AG04449 (cell line): ENCODE data around the gene NAALADL1.

Experiments used
- CTCF ChIA-PET: fragments of 350-600 bp; formaldehyde crosslinking; extraction: SDS; loops from one replicate; lab custom pipeline; 2021; ENCODE audit warnings: antibody characterized with exemption; lab: Yijun Ruan, JAX
- POLR2A ChIA-PET: fragments of 400-600, 350-600 bp; formaldehyde crosslinking; extraction: SDS; loops from one replicate; lab custom pipeline; 2020; ENCODE audit warnings: antibody characterized with exemption, inconsistent platforms; lab: Yijun Ruan, JAX
- DNase-seq: peaks from one replicate; pipeline ENCODE4 v3.0.0-alpha.2; 2010; ENCODE audit warnings: low read depth, low spot score
- H3K4me3 ChIP-seq: 2 replicates; pipeline ENCODE4 v1.5.1; 2011; ENCODE audit warnings: low read depth, mild to moderate bottlenecking, control low read depth, low read length
- TF ChIP-seq, protein P1 (sequence below): IDR thresholded peaks from one replicate; pipeline ENCODE4 v1.5.1; 2011; ENCODE audit warnings: mild to moderate bottlenecking, moderate library complexity, low read length, control low read depth, inconsistent platforms; ENCODE audit not compliant: insufficient read depth; ENCODE audit errors: missing control alignments

NAALADL1 gene

DNA sequence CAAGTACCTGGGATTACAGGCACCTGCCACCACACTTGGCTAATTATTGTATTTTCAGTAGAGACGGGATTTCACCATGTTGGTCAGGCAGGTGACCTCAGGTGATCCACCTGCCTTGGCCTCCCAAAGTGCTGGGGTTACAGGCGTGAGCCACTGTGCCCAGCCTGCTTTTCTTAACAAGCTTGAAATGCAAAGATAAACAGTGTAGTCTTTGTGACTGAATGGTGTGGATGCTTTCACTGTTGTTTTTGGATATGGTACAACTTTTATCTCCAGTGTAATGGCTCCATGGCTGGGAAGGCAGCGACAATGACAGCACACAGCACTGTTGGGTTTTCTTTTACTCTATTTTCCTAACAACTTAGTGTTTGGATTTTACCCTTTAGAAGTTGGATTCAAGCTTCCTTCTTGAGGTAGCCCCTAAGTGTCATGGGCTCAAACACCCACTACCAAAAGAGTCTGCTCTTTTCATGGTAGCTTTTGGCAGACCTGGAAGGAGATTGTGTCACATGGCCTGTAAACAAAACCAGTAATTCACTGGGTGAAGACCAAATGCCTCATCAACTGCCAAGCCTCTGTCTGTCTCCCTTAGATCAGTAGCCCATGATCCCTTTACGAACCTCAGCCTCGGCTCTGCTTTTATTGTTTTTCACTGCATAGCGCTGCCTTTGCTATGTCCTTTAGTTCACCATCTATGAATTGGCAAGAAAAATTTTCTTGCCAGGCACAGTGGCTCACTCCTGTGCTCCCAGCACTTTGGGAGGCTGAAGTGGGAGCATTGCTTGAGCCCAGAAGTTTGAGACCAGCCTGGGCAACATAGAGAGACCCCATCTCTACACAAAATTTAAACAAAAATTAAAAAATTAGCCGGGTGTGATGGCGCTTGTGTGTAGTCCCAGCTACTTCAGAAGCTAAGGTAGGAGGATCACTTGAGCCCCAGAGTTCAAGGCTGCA lies 44.1 kb upstream of the NAALADL1 start:
- TF ChIP-seq, protein P1, sequence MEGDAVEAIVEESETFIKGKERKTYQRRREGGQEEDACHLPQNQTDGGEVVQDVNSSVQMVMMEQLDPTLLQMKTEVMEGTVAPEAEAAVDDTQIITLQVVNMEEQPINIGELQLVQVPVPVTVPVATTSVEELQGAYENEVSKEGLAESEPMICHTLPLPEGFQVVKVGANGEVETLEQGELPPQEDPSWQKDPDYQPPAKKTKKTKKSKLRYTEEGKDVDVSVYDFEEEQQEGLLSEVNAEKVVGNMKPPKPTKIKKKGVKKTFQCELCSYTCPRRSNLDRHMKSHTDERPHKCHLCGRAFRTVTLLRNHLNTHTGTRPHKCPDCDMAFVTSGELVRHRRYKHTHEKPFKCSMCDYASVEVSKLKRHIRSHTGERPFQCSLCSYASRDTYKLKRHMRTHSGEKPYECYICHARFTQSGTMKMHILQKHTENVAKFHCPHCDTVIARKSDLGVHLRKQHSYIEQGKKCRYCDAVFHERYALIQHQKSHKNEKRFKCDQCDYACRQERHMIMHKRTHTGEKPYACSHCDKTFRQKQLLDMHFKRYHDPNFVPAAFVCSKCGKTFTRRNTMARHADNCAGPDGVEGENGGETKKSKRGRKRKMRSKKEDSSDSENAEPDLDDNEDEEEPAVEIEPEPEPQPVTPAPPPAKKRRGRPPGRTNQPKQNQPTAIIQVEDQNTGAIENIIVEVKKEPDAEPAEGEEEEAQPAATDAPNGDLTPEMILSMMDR, result no peak
- no peak overlapping the region for H3K4me3 ChIP-seq
- no peak for DNase-seq
- ChIA-PET POLR2A (interaction anchor here (0.6 to 1.0 kb wide), 3 partner anchors 8 to 16 kb away, joined by 3 to 4 read pairs (median 3); no protein-coding TSS in a partner anchor), CTCF (interaction anchor here (0.9 to 4.8 kb wide), 9 partner anchors 9 to 88 kb away, joined by 3 to 51 read pairs (median 5); partner anchors contain the start of genes ARL2, TM7SF2 and ZNHIT2)

DNA sequence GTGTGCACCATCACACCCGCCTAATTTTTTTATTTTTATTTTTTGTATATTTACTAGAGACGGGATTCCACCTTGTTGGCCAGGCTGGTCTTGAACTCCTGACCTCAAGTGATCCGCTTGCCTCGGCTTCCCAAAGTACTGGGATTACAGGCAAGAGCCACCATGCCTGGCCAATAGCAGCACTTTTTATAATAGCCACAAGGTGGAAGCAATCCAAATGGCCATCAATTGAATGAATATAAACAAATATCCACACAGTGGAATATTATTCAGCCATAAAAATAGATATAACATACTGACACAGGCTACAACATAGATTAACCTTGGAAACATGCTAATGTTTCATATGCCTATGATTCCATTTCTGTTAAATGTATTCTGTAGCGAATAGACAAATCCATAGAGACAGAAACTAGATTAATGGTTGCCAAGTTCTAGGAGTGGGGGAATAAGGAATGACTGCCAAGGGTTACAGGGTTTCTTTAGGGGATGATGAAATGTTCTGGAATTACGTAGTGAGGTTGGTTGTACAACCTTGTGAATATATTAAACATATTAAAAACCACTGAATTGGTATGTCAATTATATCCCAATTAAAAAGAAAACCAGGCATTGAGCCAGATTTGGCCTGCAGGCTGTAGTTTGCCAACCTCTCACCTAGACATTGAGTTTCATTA lies 42.5 kb upstream of the NAALADL1 start:
- ChIA-PET POLR2A (no interaction called here), CTCF (interaction anchor here (1.8 to 7.7 kb wide), 3 partner anchors 10 to 87 kb away, joined by 6 to 169 read pairs (median 51); partner anchors contain the start of genes ARL2 and TM7SF2)
- DNase-seq, result no peak
- TF ChIP-seq, protein P1, result no peak
- no peak overlapping the region for H3K4me3 ChIP-seq

DNA sequence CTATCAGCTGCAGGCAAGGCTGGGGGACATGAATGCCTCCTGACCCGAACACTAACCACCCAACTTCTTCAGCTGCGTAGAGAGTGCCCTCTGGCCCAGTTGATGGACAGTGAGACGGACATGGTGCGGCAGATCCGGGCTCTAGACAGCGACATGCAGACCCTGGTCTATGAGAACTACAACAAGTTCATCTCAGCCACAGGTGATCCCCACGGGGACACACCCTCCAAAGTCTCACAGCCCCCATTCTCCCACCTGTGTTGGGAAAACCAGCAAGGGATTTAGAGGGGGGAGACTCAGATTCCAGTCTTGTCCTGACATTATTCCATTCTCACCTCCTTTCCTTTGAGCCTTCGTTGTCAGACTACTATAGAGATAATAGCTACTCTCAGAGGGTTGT lies 38.6 kb upstream of the NAALADL1 start:
- TF ChIP-seq, protein P1, result no peak
- CTCF ChIA-PET, result interaction anchor here (1.5 to 7.7 kb wide), 5 partner anchors 14 to 85 kb away, joined by 5 to 169 read pairs (median 7); partner anchors contain the start of genes ARL2, TM7SF2 and ZNHIT2

DNA sequence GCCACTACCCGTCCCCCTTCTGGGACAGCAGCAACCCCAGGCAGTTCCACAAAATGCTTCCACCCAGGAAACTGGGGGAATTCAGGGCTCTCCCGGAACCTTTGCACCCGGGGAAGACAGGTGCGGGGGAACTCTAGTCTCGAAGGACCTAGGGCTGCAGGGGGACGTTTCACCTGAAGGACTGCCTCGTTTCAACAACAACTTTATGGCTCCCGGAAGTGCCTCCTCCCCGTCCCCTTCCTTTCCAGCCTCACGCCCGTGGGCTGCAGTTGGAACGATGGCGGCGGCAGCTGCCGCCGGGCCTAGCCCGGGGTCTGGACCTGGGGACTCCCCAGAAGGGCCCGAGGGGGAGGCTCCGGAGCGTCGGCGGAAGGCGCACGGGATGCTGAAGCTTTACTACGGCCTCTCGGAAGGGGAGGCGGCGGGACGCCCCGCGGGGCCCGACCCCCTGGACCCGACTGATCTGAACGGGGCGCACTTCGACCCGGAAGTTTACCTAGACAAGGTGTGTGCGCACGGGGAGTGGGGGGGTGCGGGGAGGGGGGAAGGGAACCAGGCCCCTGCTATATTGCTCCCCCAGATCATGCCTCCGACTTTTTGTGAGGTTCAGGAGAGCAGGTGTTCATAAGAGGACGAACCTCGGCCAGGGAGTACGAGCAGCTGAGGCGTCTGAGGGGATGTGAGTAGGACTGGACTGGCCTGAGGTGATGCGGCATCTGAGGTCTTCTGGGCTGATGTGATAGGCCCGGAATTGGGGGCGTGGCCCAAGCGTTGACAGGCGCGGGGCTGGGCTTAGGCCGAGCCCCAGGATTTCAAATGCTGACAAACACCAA lies 37.8 kb upstream of the NAALADL1 start, which contains the start of gene VPS51:
TSS of gene VPS51 (plus strand) at position 241 of the 833 bp plus-strand sequence. CDS start at position 278, 37 bp downstream.
- TF ChIP-seq, protein P1, result no peak
- CTCF ChIA-PET, result interaction anchor here (1.5 to 7.7 kb wide), 4 partner anchors 14 to 84 kb away, joined by 7 to 169 read pairs (median 7); partner anchors contain the start of genes ARL2, TM7SF2 and ZNHIT2
- peak within 1 kb of the TSS; percentile 76 for H3K4me3 ChIP-seq
- DNase-seq, result no peak
- POLR2A ChIA-PET, result interaction anchor here (0.6 to 1.6 kb wide), 7 partner anchors 11 to 261 kb away, joined by 3 to 8 read pairs (median 4); partner anchors contain the start of genes FAU, MRPL49 and TM7SF2

More for the DNA sequence above, 38.6 kb upstream of the NAALADL1 start:
- DNase-seq, result no peak
- POLR2A ChIA-PET, result interaction anchor here (0.8 to 1.6 kb wide), 5 partner anchors 12 to 220 kb away, joined by 3 to 8 read pairs (median 4); partner anchors contain the start of genes FAU, MRPL49 and TM7SF2
- H3K4me3 ChIP-seq, result peak overlapping the region; percentile 76

DNA sequence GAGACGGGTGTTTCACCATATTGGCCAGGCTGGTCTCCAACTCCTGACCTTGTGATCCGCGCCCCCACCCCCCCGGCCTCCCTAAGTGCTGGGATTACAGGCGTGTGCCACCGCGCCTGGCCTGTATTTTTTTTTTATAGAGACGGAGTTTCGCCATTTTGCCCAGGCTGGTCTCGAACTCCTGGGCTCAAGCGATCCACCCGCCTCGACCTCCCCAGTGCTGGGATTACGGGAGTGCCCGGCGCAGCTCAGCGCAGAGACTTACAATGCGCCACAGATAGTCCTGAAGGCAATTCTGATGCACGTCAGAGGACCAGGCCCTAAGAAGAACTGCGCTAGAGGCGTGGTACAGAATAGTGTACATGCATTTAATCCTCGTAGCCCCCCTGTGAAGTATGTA lies 37.1 kb upstream of the NAALADL1 start:
- CTCF ChIA-PET, result interaction anchor here (1.1 to 7.7 kb wide), 6 partner anchors 10 to 248 kb away, joined by 3 to 169 read pairs (median 6); partner anchors contain the start of genes CDCA5 and TM7SF2
- POLR2A ChIA-PET, result interaction anchor here (0.6 to 1.0 kb wide), 3 partner anchors 12 to 178 kb away, joined by 3 to 4 read pairs (median 3); partner anchors contain the start of genes ARL2, CDCA5 and ZFPL1
- H3K4me3 ChIP-seq, result peak overlapping the region; percentile 76
- DNase-seq, result no peak
- TF ChIP-seq, protein P1, result no peak
